ENCODE measurements around the gene SH3BGRL2. TPM values are rescaled to one million over a fixed set of nuclear protein-coding genes. Genes with fewer than 3 reads are reported as not detected.

SH3BGRL2 gene
- total RNA-seq, 3 donors from 2014 or later, result 63.2 to 158 (median 127) TPM

GRCh38 chr6:79604583-79605037 lies 26.5 kb upstream of the SH3BGRL2 start:
- H3K9me3 ChIP-seq, result no peaks in the 10 kb centered on the region
- no peaks in the 10 kb centered on the region for H3K36me3 ChIP-seq (ENCODE audit: low read depth)
- intact Hi-C loops (cut with DNase I, micrococcal nuclease), result no loop called here
- no peak for TF ChIP-seq CTCF (IDR thresholded peaks at IDR 0.05)
- peaks cover 43% of the 10 kb centered on the region for H3K4me1 ChIP-seq (ENCODE audit: low read depth)
- DNase-seq (peak in 2 of 3 donors; percentile 35 to 42), ATAC-seq (peak; percentile 22)
- no peak overlapping the region for H3K4me3 ChIP-seq

GRCh38 chr6:79605061-79605460 lies 26.1 kb upstream of the SH3BGRL2 start:
- intact Hi-C loops (cut with DNase I, micrococcal nuclease), result no loop called here
- ATAC-seq (no peak), DNase-seq (no peak)
- no peaks in the 10 kb centered on the region for H3K9me3 ChIP-seq
- H3K4me3 ChIP-seq, result no peak overlapping the region
- peaks cover 42% of the 10 kb centered on the region for H3K4me1 ChIP-seq (ENCODE audit: low read depth)
- H3K36me3 ChIP-seq (ENCODE audit: low read depth), result no peaks in the 10 kb centered on the region
- no peak for TF ChIP-seq CTCF (IDR thresholded peaks at IDR 0.05)

- intact Hi-C loops (cut with DNase I, micrococcal nuclease), result no loop called here
- no peak for TF ChIP-seq CTCF (IDR thresholded peaks at IDR 0.05)
- DNase-seq, result no peak
- no peak for ATAC-seq
- peaks cover 31% of the 10 kb centered on the region for H3K4me1 ChIP-seq (ENCODE audit: low read depth)
- H3K36me3 ChIP-seq (ENCODE audit: low read depth), result no peaks in the 10 kb centered on the region
- no peak overlapping the region for H3K4me3 ChIP-seq
- no peaks in the 10 kb centered on the region for H3K9me3 ChIP-seq
Observed at GRCh38 chr6:79605968-79606764, 25.0 kb upstream of the SH3BGRL2 start.

- peaks cover 26% of the 10 kb centered on the region for H3K4me1 ChIP-seq (ENCODE audit: low read depth)
- no peak for TF ChIP-seq CTCF (IDR thresholded peaks at IDR 0.05)
- H3K4me3 ChIP-seq, result no peak overlapping the region
- intact Hi-C loops (cut with DNase I, micrococcal nuclease), result no loop called here
- no peaks in the 10 kb centered on the region for H3K36me3 ChIP-seq (ENCODE audit: low read depth)
- ATAC-seq, result no peak
- no peak for DNase-seq
- no peaks in the 10 kb centered on the region for H3K9me3 ChIP-seq
Observed at GRCh38 chr6:79607000-79607399, 24.1 kb upstream of the SH3BGRL2 start.

GRCh38 chr6:79608334-79609224 lies 22.6 kb upstream of the SH3BGRL2 start:
- peak in 2 of 3 donors; percentile 45 to 81 for DNase-seq
- intact Hi-C loops (cut with DNase I, micrococcal nuclease), result no loop called here
- no peaks in the 10 kb centered on the region for H3K9me3 ChIP-seq
- no peak for TF ChIP-seq CTCF (IDR thresholded peaks at IDR 0.05)
- H3K4me1 ChIP-seq (ENCODE audit: low read depth), result peaks cover 26% of the 10 kb centered on the region
- peak; percentile 92 for ATAC-seq
- H3K36me3 ChIP-seq (ENCODE audit: low read depth), result no peaks in the 10 kb centered on the region
- H3K4me3 ChIP-seq, result no peak overlapping the region
